SK-N-SH (cell line): ENCODE data around the gene AMIGO2. TPM values are rescaled to one million over a fixed set of nuclear protein-coding genes. Genes with fewer than 3 reads are reported as not detected.

ENCODE experiments used
- CTCF ChIA-PET: fragments of 300-600, 350-600 bp; formaldehyde crosslinking; extraction: SDS; loops from one replicate; lab custom pipeline; 2021; lab: Yijun Ruan, JAX
- POLR2A ChIA-PET: fragments of 350-600 bp; sonication (Branson Sonifier 250); formaldehyde crosslinking; extraction: SDS; loops from one replicate; lab custom pipeline; 2020; ENCODE audit warnings: antibody characterized with exemption, inconsistent platforms; lab: Yijun Ruan, JAX
- DNase-seq: peaks from one replicate; pipeline ENCODE4 v3.0.0; 2012
- H2AFZ ChIP-seq: fragments of 200-600 bp; sonication (generic); 2 replicates; pipeline ENCODE4 v1.8.1; 2016; ENCODE audit warnings: antibody characterized with exemption, mild to moderate bottlenecking, low read depth
- H3F3A ChIP-seq: fragments of 200-600 bp; sonication (generic); replicated peaks from 2 replicates; pipeline ENCODE3; 2016; ENCODE audit warnings: antibody characterized with exemption, mild to moderate bottlenecking; ENCODE audit not compliant: insufficient read depth
- H3K27ac ChIP-seq, 2 experiments: fragments of 200-500 bp in 1 of 2; fragments of 200-600 bp in 1 of 2; sonication (Bioruptor generic) in 1 of 2; sonication (generic), shearing (Covaris generic) in 1 of 2; 2 replicates each; pipeline versions ENCODE4 v1.5.1 to v1.6.1; 2014 to 2016; ENCODE audit warnings: low read depth in 2 of 2, inconsistent platforms in 1 of 2, low read length in 1 of 2, mild to moderate bottlenecking in 1 of 2, mixed read lengths in 1 of 2
- H3K27me3 ChIP-seq: fragments of 200-600 bp; sonication (generic), shearing (Covaris generic); 2 replicates; pipeline ENCODE4 v1.6.1; 2016; ENCODE audit warnings: mixed run types; ENCODE audit not compliant: insufficient read depth
- H3K36me3 ChIP-seq, 2 experiments: fragments of 200-500 bp in 1 of 2; fragments of 200-600 bp in 1 of 2; sonication (Bioruptor generic) in 1 of 2; sonication (generic) in 1 of 2; replicated peaks in 1 of 2; 2 replicates each; pipeline versions ENCODE3 to v1.5.1; 2014 to 2016; ENCODE audit warnings: low read length in 1 of 2, mild to moderate bottlenecking in 1 of 2; ENCODE audit not compliant: insufficient read depth in 2 of 2, control insufficient read depth in 1 of 2
- H3K4me1 ChIP-seq, 2 experiments: fragments of 200-500 bp in 1 of 2; fragments of 200-600 bp in 1 of 2; sonication (Bioruptor generic) in 1 of 2; sonication (generic), shearing (Covaris generic) in 1 of 2; 2 replicates each; pipeline versions ENCODE4 v1.5.1 to v1.6.1; 2014 to 2016; ENCODE audit warnings: low read depth in 1 of 2, low read length in 1 of 2, mixed run types in 1 of 2; ENCODE audit not compliant: insufficient read depth in 2 of 2, control insufficient read depth in 1 of 2
- H3K4me2 ChIP-seq: fragments of 200-600 bp; sonication (generic), shearing (Covaris generic); 2 replicates; pipeline ENCODE4 v1.6.1; 2017; ENCODE audit warnings: mixed run types
- H3K4me3 ChIP-seq, 2 experiments: fragments of 200-500 bp in 1 of 2; fragments of 200-600 bp in 1 of 2; sonication (Bioruptor generic) in 1 of 2; sonication (generic), shearing (Covaris generic) in 1 of 2; 2 replicates each; pipeline versions ENCODE4 v1.5.1 to v1.8.1; 2014 to 2016; ENCODE audit warnings: low read depth in 2 of 2, inconsistent platforms in 1 of 2, low read length in 1 of 2, mild to moderate bottlenecking in 1 of 2, mixed read lengths in 1 of 2, moderate library complexity in 1 of 2
- H3K79me2 ChIP-seq: fragments of 200-600 bp; sonication (generic); 2 replicates; pipeline ENCODE4 v1.8.1; 2017; ENCODE audit warnings: mild to moderate bottlenecking; ENCODE audit not compliant: insufficient read depth
- H3K9ac ChIP-seq: fragments of 200-600 bp; sonication (generic); 2 replicates; pipeline ENCODE4 v1.6.1; 2017; ENCODE audit warnings: mixed run types
- H3K9me2 ChIP-seq: fragments of 200-600 bp; sonication (generic); 2 replicates; pipeline ENCODE4 v1.6.1; 2017; ENCODE audit warnings: mixed run types
- H3K9me3 ChIP-seq: fragments of 200-600 bp; sonication (generic); 2 replicates; pipeline ENCODE4 v1.6.1; 2017; ENCODE audit warnings: mixed run types, mild to moderate bottlenecking, moderate library complexity
- H4K20me1 ChIP-seq: fragments of 200-600 bp; sonication (generic); 2 replicates; pipeline ENCODE4 v1.6.1; 2017; ENCODE audit warnings: mild to moderate bottlenecking, mixed run types; ENCODE audit not compliant: insufficient read depth
- CHD2 ChIP-seq: fragments of 150-350 bp; IDR thresholded peaks from 2 replicates; pipeline ENCODE4 v1.6.1; 2018; ENCODE audit warnings: low read length; ENCODE audit not compliant: partially characterized antibody
- EP300 ChIP-seq, 2 experiments: IDR thresholded peaks; 2 replicates each; pipeline versions ENCODE4 v1.4.0 to v1.6.1; 2012; ENCODE audit warnings: borderline replicate concordance in 1 of 2, low read depth in 1 of 2, low read length in 1 of 2
- FOXM1 ChIP-seq: IDR thresholded peaks from 2 replicates; pipeline ENCODE4 v1.4.0; 2012; ENCODE audit warnings: low read depth, mild to moderate bottlenecking
- GABPA ChIP-seq: IDR thresholded peaks from 2 replicates; pipeline ENCODE4 v1.4.0; 2012; ENCODE audit warnings: low read depth, mild to moderate bottlenecking
- GATA2 ChIP-seq: sonication (generic); formaldehyde crosslinking; IDR thresholded peaks from 2 replicates; pipeline ENCODE4 v1.5.0; 2020; ENCODE audit warnings: mild to moderate bottlenecking, missing genetic modification reagents
- NRF1 ChIP-seq: IDR thresholded peaks from 2 replicates; pipeline ENCODE4 v1.6.1; 2012; ENCODE audit warnings: low read depth, mild to moderate bottlenecking, low read length
- RAD21 ChIP-seq: IDR thresholded peaks from 2 replicates; pipeline ENCODE4 v1.6.1; 2012; ENCODE audit warnings: mild to moderate bottlenecking, low read length
- RCOR1 ChIP-seq: fragments of 150-350 bp; IDR thresholded peaks from 2 replicates; pipeline ENCODE4 v1.6.1; 2017; ENCODE audit warnings: antibody characterized with exemption, low read length
- SIN3A ChIP-seq: IDR thresholded peaks from 2 replicates; pipeline ENCODE4 v1.6.1; 2012; ENCODE audit warnings: low read depth, mild to moderate bottlenecking, low read length, moderate library complexity, borderline replicate concordance
- TEAD4 ChIP-seq: IDR thresholded peaks from 2 replicates; pipeline ENCODE4 v1.4.0; 2012; ENCODE audit warnings: mild to moderate bottlenecking, borderline replicate concordance; ENCODE audit not compliant: insufficient read depth
- YY1 ChIP-seq: IDR thresholded peaks from 2 replicates; pipeline ENCODE4 v1.4.0; 2012; ENCODE audit warnings: low read depth, mild to moderate bottlenecking
- WGBS: methylation state at CpG from one replicate; pipeline ENCODE4 v1.1.6; 2017; ENCODE audit warnings: low lambda C conversion rate; 5-methylcytosine and 5-hydroxymethylcytosine counted together
- polyA plus RNA-seq, 3 experiments: library from polyadenylated mRNA; depleted of rRNA; stranded (reverse); fragments of >200 nt; gene quantifications; 2 replicates each; pipeline ENCODE4 v1.2.3, GENCODE V29; 2012
- TF ChIP-seq, protein P1 (sequence below): fragments of 150-350 bp; IDR thresholded peaks from 2 replicates; pipeline ENCODE4 v1.6.1; 2016; ENCODE audit warnings: mild to moderate bottlenecking, low read depth, low read length
- TF ChIP-seq, protein P2 (sequence below): IDR thresholded peaks from 2 replicates; pipeline ENCODE4 v1.4.0; 2012; ENCODE audit warnings: low read depth, borderline replicate concordance
- TF ChIP-seq, protein P3 (sequence below): IDR thresholded peaks from 2 replicates; pipeline ENCODE4 v1.4.0; 2012; ENCODE audit warnings: low read depth
- TF ChIP-seq, protein P4 (sequence below): IDR thresholded peaks from 2 replicates; pipeline ENCODE4; 2012

AMIGO2 gene
- polyA plus RNA-seq, 1 of the 3 experiments (the other 2 are of a cell fraction) = 1.2 TPM

DNA sequence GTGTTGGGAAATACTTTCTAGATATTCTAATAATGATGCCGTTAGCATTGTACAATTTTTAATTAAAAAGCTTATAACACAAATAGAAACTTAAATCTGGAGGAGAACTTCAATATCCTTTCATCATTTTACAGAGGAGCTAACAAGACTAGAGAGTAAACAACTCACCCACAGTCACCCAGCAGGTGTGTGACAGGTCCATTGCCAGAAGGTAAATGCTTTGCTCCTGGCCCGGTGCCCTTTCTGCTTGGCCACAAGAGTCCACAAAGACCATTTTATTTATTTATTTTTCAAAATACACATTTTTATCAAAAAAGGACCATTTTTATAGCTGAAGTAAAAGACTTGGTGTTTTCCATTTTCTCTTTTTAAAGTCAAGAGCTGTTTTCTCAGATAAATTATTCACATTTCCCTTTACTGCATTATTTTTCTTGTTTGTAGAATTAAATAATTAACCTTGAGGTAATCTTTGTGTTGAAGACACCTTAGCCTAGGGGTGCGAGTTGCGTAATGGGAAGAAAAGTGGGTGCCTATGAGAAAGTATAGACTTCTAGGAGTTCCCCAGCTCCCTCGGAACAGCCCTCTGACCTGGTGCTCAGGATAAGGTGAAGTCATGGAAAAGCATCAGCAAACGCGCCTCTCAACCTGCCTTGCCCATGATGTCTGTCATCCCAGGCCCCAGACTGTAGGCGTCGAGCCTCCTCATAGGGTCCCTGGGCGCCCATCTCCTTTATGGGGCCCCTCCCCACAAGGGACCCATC, 26.3 kb upstream of the AMIGO2 start (continued):
- TF ChIP-seq GATA2 (no peak), EP300 (IDR thresholded peaks at IDR 0.05; ENCODE audit: borderline replicate concordance in 1 of 2, low read depth in 1 of 2, low read length in 1 of 2) (no peak), YY1 (no peak), SIN3A (no peak)
- TF ChIP-seq, protein P1, sequence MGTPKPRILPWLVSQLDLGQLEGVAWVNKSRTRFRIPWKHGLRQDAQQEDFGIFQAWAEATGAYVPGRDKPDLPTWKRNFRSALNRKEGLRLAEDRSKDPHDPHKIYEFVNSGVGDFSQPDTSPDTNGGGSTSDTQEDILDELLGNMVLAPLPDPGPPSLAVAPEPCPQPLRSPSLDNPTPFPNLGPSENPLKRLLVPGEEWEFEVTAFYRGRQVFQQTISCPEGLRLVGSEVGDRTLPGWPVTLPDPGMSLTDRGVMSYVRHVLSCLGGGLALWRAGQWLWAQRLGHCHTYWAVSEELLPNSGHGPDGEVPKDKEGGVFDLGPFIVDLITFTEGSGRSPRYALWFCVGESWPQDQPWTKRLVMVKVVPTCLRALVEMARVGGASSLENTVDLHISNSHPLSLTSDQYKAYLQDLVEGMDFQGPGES = no peak
- TF ChIP-seq, protein P2, sequence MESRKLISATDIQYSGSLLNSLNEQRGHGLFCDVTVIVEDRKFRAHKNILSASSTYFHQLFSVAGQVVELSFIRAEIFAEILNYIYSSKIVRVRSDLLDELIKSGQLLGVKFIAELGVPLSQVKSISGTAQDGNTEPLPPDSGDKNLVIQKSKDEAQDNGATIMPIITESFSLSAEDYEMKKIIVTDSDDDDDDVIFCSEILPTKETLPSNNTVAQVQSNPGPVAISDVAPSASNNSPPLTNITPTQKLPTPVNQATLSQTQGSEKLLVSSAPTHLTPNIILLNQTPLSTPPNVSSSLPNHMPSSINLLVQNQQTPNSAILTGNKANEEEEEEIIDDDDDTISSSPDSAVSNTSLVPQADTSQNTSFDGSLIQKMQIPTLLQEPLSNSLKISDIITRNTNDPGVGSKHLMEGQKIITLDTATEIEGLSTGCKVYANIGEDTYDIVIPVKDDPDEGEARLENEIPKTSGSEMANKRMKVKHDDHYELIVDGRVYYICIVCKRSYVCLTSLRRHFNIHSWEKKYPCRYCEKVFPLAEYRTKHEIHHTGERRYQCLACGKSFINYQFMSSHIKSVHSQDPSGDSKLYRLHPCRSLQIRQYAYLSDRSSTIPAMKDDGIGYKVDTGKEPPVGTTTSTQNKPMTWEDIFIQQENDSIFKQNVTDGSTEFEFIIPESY = no peak

DNA sequence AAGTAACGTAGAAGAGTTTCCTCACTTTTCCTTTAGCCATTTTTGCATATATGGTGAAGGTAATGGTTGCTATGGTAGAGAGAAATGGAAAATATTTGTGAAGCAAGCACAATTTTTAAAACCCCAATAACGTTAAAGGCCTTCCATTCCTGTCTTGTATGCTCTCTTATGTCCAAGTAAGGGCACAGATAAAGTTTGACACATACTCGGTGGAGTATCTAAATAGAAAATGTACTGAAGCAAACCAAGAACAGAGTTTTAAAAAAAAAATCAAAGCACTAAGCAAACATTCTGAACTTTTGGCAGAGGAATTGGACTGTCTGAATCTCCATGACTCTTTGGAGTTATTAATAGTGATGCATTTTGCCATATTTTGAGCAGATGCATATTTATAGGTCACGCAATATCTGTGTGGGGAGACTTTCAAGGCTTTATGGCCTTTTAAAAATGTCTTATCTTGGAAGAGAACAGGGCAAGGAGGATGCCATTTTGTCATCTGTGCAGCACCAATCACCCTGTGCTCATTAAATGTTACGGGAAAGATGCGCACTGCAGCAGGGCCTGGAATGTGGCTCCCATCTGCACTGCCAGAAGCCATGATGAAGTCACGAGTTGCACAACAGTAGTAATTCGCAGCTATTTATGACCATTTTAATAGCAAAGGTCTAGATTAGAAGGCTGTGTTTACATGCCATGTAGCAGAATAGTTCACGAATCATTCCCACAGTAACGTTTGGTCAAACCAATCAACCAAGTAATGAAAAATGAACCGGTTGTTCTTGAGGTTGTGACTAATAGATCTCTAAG, 23.3 kb upstream of the AMIGO2 start:
- Histone ChIP-seq H2AFZ (no peak overlapping the region), H3K4me2 (no peak overlapping the region), H3F3A (no peaks in the 10 kb centered on the region), H4K20me1 (no peaks in the 10 kb centered on the region), H3K9me3 (no peaks in the 10 kb centered on the region), H3K79me2 (no peaks in the 10 kb centered on the region), H3K4me1 (no peaks in the 10 kb centered on the region), H3K9ac (no peak overlapping the region), H3K27ac (no peak overlapping the region), H3K36me3 (no peaks in the 10 kb centered on the region), H3K9me2 (no peaks in the 10 kb centered on the region), H3K4me3 (no peak overlapping the region), H3K27me3 (peaks cover 12% of the 10 kb centered on the region; the same call in 1 of the 2 replicates)
- no peak for DNase-seq
- TF ChIP-seq TEAD4 (no peak), RCOR1 (no peak), NRF1 (no peak), RAD21 (no peak), GABPA (no peak), FOXM1 (no peak), CHD2 (no peak)
- TF ChIP-seq, protein P2 = no peak
- TF ChIP-seq, protein P3, sequence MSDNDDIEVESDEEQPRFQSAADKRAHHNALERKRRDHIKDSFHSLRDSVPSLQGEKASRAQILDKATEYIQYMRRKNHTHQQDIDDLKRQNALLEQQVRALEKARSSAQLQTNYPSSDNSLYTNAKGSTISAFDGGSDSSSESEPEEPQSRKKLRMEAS = no peak
- TF ChIP-seq, protein P4, sequence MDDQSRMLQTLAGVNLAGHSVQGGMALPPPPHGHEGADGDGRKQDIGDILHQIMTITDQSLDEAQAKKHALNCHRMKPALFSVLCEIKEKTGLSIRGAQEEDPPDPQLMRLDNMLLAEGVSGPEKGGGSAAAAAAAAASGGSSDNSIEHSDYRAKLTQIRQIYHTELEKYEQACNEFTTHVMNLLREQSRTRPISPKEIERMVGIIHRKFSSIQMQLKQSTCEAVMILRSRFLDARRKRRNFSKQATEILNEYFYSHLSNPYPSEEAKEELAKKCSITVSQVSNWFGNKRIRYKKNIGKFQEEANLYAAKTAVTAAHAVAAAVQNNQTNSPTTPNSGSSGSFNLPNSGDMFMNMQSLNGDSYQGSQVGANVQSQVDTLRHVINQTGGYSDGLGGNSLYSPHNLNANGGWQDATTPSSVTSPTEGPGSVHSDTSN = no peak
- CTCF ChIA-PET = interaction anchor here (0.7 kb wide), 1 partner anchor 10 kb away, joined by 3 read pairs; no protein-coding TSS in a partner anchor
- 34% methylated on average over 10 of the region's 11 CpGs for WGBS
- POLR2A ChIA-PET = no interaction called here
